Adrenal gland (tissue), 12 donors: Measurements from ENCODE around the gene TRAPPC4. TPM values are rescaled to one million over a fixed set of nuclear protein-coding genes. Genes with fewer than 3 reads are reported as not detected.
A peak's percentile ranks its signal among the peaks of the same experiment; 100 is the strongest.

Source experiments
- DNase-seq, 7 donors: peaks; one replicate each; pipeline ENCODE4 v3.0.0-alpha.2; 2019 to 2020
- H3K27ac ChIP-seq, 5 donors: fragments of 200-600 bp; sonication (generic) in 4 of 5; 1 replicate in 3 of 5; 2 replicates in 2 of 5; pipeline versions ENCODE4 v1.5.1 to v1.8.0; 2016 to 2020; ENCODE audit warnings: mild to moderate bottlenecking in 1 of 5
- H3K27me3 ChIP-seq: fragments of 200-600 bp; 2 replicates; pipeline ENCODE4 v1.8.0; 2021
- H3K36me3 ChIP-seq, 2 donors: fragments of 200-600 bp; replicated peaks in 1 of 2; 1 replicate in 1 of 2; 2 replicates in 1 of 2; pipeline versions ENCODE4 v1.5.1 to v1.8.0; 2018 to 2022
- H3K4me1 ChIP-seq, 2 donors: fragments of 200-600 bp; replicated peaks in 1 of 2; 1 replicate in 1 of 2; 2 replicates in 1 of 2; pipeline versions ENCODE4 v1.5.1 to v1.8.0; 2018 to 2021
- H3K4me3 ChIP-seq, 4 donors: fragments of 200-600 bp; sonication (generic) in 3 of 4; one replicate each; pipeline ENCODE4 v1.5.1; 2016 to 2018
- H3K9me3 ChIP-seq, 3 donors: fragments of 200-600 bp; sonication (generic) in 1 of 3; replicated peaks in 1 of 3; 1 replicate in 2 of 3; 2 replicates in 1 of 3; pipeline versions ENCODE4 v1.5.1 to v1.8.0; 2016 to 2021
- CTCF ChIP-seq, 6 experiments: fragments of 450-650 bp in 4 of 6; fragments of 200-600 bp in 2 of 6; sonication (generic) in 1 of 6; IDR thresholded peaks; 1 replicate in 5 of 6; 2 replicates in 1 of 6; pipeline versions ENCODE4 v1.5.1 to v1.8.0; 2016 to 2021; ENCODE audit warnings: antibody characterized with exemption in 6 of 6, mild to moderate bottlenecking in 2 of 6, moderate library complexity in 1 of 6
- POLR2A ChIP-seq, 2 donors: fragments of 450-650 bp; IDR thresholded peaks; one replicate each; pipeline ENCODE4 v1.6.1; 2017; ENCODE audit warnings: antibody characterized with exemption in 2 of 2, mild to moderate bottlenecking in 2 of 2, moderate library complexity in 1 of 2
- WGBS, 4 donors: extraction: QIAGEN DNeasy Blood & Tissue Kit in 2 of 4; methylation state at CpG; one replicate each; pipeline versions ENCODE4 v1.1.5 to v1.1.7; 2013 to 2017; 5-methylcytosine and 5-hydroxymethylcytosine counted together
- intact Hi-C, 2 donors: fragments of 100-400 bp; cut with DNase I; formaldehyde crosslinking; loops; one replicate each; pipeline versions ENCODE4 v1.14.1 to v1.15.0; 2022 to 2023
- microRNA-seq, 3 donors: library from miRNA; unstranded; fragments of <30 nt; microRNA quantifications; one replicate each; pipeline ENCODE4, GENCODE V29; 2017 to 2020
- polyA plus RNA-seq, 3 donors: library from polyadenylated mRNA; stranded (reverse); fragments of 200-250 nt in 2 of 3; fragments of 350-450 nt in 1 of 3; fragmentation: Illumina TruSeq in 1 of 3; extraction: RNeasy Lipid Tissue Mini Kit (QIAGEN cat#74804) in 1 of 3; gene quantifications; one replicate each; pipeline ENCODE4 v1.2.3, GENCODE V29; 2013 to 2014
- small RNA-seq, 2 donors: library from RNA; depleted of rRNA; stranded (forward); fragments of <200 nt; gene quantifications; one replicate each; pipeline ENCODE3, GENCODE V24; 2016
- total RNA-seq, 9 donors: library from RNA; depleted of rRNA in 4 of 9; stranded (reverse); fragments of >200 nt in 4 of 9; fragments of 120-200 nt in 1 of 9; fragmentation: NEBNext Ultra II Directional in 1 of 9; extraction: Animal tissue kit (Norgen Biotek cat#: 25700) in 1 of 9; gene quantifications; one replicate each; pipeline versions ENCODE4 v1.1.0 to v1.2.4, GENCODE V29; 2013 to 2023
- donor health status: healthy with polysubstance abuse.
- donor health status: Bipolar disorder and iron deficiency.
- donor health status: DM: yes; HTN: yes; CAD: no.
- donor health status: DM: no; HTN: no; CAD: no.
- donor health status: DM: no; HTN: no; CAD: no.
- donor health status: DM: yes; HTN: yes; CAD: no.

Gene TRAPPC4
- total and polyA plus RNA-seq, 12 donors, result 32.5 to 149 (median 83.1) TPM

DNA sequence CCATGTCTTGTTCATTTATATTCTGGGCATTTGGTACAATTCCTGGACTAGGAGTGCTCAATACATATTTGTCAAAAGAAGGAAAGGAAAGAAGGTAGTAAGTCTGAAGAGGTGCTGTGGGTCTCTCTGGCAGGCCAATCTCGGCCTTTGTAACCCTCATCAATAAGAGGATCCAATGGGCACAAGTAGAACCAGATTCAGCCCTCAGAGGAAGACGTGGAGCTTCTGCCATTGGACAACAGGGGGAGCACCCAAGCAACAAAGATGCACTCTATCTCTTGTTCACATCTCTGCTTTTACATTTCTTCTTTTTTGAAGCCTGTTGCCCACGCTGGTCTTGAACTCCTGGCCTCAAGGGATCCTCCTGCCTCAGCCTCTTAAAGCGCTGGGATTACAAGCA lies 46.8 kb downstream of the TRAPPC4 start:
- intact Hi-C loops, result no loop called here
- peaks cover 6 to 13% of the 10 kb centered on the region in 2 donors for H3K4me1 ChIP-seq
- TF ChIP-seq POLR2A (IDR thresholded peaks at IDR 0.05), result no peak
- TF ChIP-seq CTCF (IDR thresholded peaks at IDR 0.05), result peak in 3 of 6 experiments; percentile 12 to 23 (median 20)

DNA sequence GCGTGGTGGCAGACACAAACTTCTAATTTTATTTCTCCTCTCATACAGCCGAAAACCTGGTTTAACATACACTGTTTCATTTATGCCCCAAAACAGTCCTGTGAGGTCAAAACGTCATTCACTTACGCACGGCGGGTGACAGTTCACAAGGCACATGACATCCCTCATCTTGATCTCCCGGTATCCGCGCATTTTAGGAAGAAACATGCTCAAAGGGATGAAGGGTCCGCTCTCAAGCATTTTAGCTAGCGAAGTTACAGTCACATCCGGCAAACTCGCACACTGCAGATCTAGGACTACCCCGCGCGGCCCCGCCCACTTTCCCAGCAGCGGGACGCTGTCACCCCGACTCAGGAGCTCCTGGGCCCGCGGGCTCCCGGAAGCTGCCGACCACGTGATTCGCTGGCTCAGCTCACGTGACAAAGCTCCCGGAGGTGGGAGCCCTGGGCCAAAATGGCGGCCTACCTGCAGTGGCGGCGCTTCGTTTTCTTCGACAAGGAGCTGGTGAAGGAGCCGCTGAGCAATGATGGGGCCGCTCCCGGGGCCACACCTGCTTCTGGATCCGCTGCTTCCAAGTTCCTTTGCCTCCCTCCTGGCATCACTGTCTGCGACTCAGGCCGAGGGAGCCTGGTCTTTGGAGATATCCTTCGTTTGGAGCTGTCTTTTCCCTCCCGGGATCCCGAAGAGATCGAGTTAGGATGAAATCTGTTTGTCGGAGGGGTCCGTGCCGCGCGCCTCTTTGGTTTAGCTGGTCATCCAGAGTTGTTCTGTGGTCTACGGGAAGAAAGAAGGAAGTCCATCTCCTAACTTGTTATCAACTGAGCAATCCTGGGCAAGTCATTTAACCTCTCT lies 49.0 kb downstream of the TRAPPC4 start, which contains the start of gene VPS11:
Gene VPS11, plus strand, starts transcription at position 448 of the 852 bp plus-strand sequence. Its CDS starts 6 bp downstream, at position 454.
- Histone ChIP-seq H3K27me3 (no peaks in the 10 kb centered on the region), H3K4me3 (peak within 1 kb of the TSS; percentile 19 to 99 (median 77)), H3K36me3 (peaks cover 0 to 27% of the 10 kb centered on the region in 2 donors), H3K27ac (peak within 1 kb of the TSS; percentile 81 to 91 (median 90)), H3K4me1 (peaks cover 6 to 13% of the 10 kb centered on the region in 2 donors), H3K9me3 (no peaks in the 10 kb centered on the region)
- peak; percentile 96 to 99 (median 98) for DNase-seq
- no peak for TF ChIP-seq CTCF (IDR thresholded peaks at IDR 0.05)
- peak; percentile 40 to 87 for TF ChIP-seq POLR2A (IDR thresholded peaks at IDR 0.05)
- 0 to 1% (median 0%) methylated on average over 30 to 49 of the region's 49 CpGs for WGBS, 4 donors
- intact Hi-C loops, result no loop called here

More for the DNA sequence above, 46.8 kb downstream of the TRAPPC4 start:
- Histone ChIP-seq H3K9me3 (no peaks in the 10 kb centered on the region), H3K27ac (peak overlapping the region in 1 of 5 donors; percentile 20), H3K27me3 (no peaks in the 10 kb centered on the region), H3K4me3 (no peak overlapping the region), H3K36me3 (peaks cover 0 to 4% of the 10 kb centered on the region in 2 donors)
- WGBS, 4 donors, result 77 to 87% (median 83%) methylated on average over 4 of the region's 4 CpGs
- no peak for DNase-seq

Small RNA genes lying within 50 kb of the gene (microRNA-seq; reads per million reads assigned to microRNA genes)
- gene MIR3656, result 0 to 0.28 (median 0) reads per million in 3 donors

Small RNA genes lying within 50 kb of the gene (small RNA-seq; reads per million reads assigned to genes)
- gene AP003392.2, result 0 reads per million in 2 donors
- gene RF00017, result 0 reads per million in 2 donors
- 0 reads per million in 2 donors for gene RF00019

Other genes starting within 250 kb of the TRAPPC4 start
- gene DDX6, start 227.6 kb upstream of the TRAPPC4 start, total RNA-seq, result 100 to 1,000 TPM in 4 of 9 donors, 10 to 100 TPM in 5; 59.6 to 138 (median 97.3) TPM
- gene DDX6, start 227.6 kb upstream of the TRAPPC4 start, polyA plus RNA-seq, result 10 to 100 TPM; 17.6 to 57.4 (median 22.4) TPM
- under 1 TPM in 4 of 9 donors, not detected in 5; 0.04 to 0.17 (median 0.11) TPM for gene CXCR5, start 134.9 kb upstream of the TRAPPC4 start, total RNA-seq
- under 1 TPM in 2 of 3 donors, not detected in 1; 0.24 to 0.27 TPM for gene CXCR5, start 134.9 kb upstream of the TRAPPC4 start, polyA plus RNA-seq
- gene BCL9L, start 92.8 kb upstream of the TRAPPC4 start, total RNA-seq, result 100 to 1,000 TPM in 2 of 9 donors, 10 to 100 TPM in 6, 1 to 10 TPM in 1; 6.9 to 108 (median 55.2) TPM
- gene BCL9L, start 92.8 kb upstream of the TRAPPC4 start, polyA plus RNA-seq, result 10 to 100 TPM in 2 of 3 donors, 1 to 10 TPM in 1; 7.8 to 47.7 (median 18.3) TPM
- gene UPK2, start 62.5 kb upstream of the TRAPPC4 start, total RNA-seq, result under 1 TPM in 1 of 9 donors, not detected in 8; 0.39 TPM
- gene UPK2, start 62.5 kb upstream of the TRAPPC4 start, polyA plus RNA-seq, result 1 to 10 TPM in 1 of 3 donors, under 1 TPM in 1, not detected in 1; 0.64 to 1.0 TPM
- gene FOXR1, start 47.0 kb upstream of the TRAPPC4 start, total RNA-seq, result under 1 TPM in 1 of 9 donors, not detected in 8; 0.22 TPM
- not detected for gene FOXR1, start 47.0 kb upstream of the TRAPPC4 start, polyA plus RNA-seq
- 10 to 100 TPM; 15.4 to 73.6 (median 30.5) TPM for gene CENATAC, start 20.6 kb upstream of the TRAPPC4 start, total RNA-seq
- 100 to 1,000 TPM in 2 of 3 donors, 10 to 100 TPM in 1; 15.7 to 157 (median 137) TPM for gene CENATAC, start 20.6 kb upstream of the TRAPPC4 start, polyA plus RNA-seq
- 1,000 to 10,000 TPM in 5 of 9 donors, 100 to 1,000 TPM in 4; 935 to 1,825 (median 1,024) TPM for gene RPS25, start 423 bp upstream of the TRAPPC4 start, total RNA-seq
- gene RPS25, start 423 bp upstream of the TRAPPC4 start, polyA plus RNA-seq, result 1,000 to 10,000 TPM; 1,048 to 1,678 (median 1,557) TPM
- gene SLC37A4, start 12.1 kb downstream of the TRAPPC4 start, total RNA-seq, result 10 to 100 TPM; 15.8 to 38.9 (median 21.9) TPM
- 10 to 100 TPM in 2 of 3 donors, 1 to 10 TPM in 1; 9.2 to 29.3 (median 25.5) TPM for gene SLC37A4, start 12.1 kb downstream of the TRAPPC4 start, polyA plus RNA-seq
- gene HYOU1, start 38.4 kb downstream of the TRAPPC4 start, total RNA-seq, result 100 to 1,000 TPM in 3 of 9 donors, 10 to 100 TPM in 6; 43.5 to 301 (median 69.4) TPM
- 100 to 1,000 TPM in 1 of 3 donors, 10 to 100 TPM in 2; 44.1 to 174 (median 47.0) TPM for gene HYOU1, start 38.4 kb downstream of the TRAPPC4 start, polyA plus RNA-seq
- gene VPS11, start 49.1 kb downstream of the TRAPPC4 start, total RNA-seq, result 10 to 100 TPM; 32.8 to 65.1 (median 55.2) TPM
- 100 to 1,000 TPM in 2 of 3 donors, 10 to 100 TPM in 1; 60.6 to 146 (median 133) TPM for gene VPS11, start 49.1 kb downstream of the TRAPPC4 start, polyA plus RNA-seq
- 10 to 100 TPM; 10.9 to 37.2 (median 28.6) TPM for gene HMBS, start 66.1 kb downstream of the TRAPPC4 start, total RNA-seq
- gene HMBS, start 66.1 kb downstream of the TRAPPC4 start, polyA plus RNA-seq, result 10 to 100 TPM; 30.1 to 33.4 (median 31.3) TPM
- gene DPAGT1, start 83.1 kb downstream of the TRAPPC4 start, total RNA-seq, result 10 to 100 TPM; 34.3 to 65.5 (median 53.1) TPM
- gene DPAGT1, start 83.1 kb downstream of the TRAPPC4 start, polyA plus RNA-seq, result 10 to 100 TPM; 26.8 to 73.9 (median 33.5) TPM
- 10 to 100 TPM in 6 of 9 donors, 1 to 10 TPM in 3; 4.5 to 14.2 (median 11.5) TPM for gene C2CD2L, start 88.6 kb downstream of the TRAPPC4 start, total RNA-seq
- 10 to 100 TPM in 2 of 3 donors, 1 to 10 TPM in 1; 8.1 to 15.8 (median 10.8) TPM for gene C2CD2L, start 88.6 kb downstream of the TRAPPC4 start, polyA plus RNA-seq
- 10 to 100 TPM in 8 of 9 donors, 1 to 10 TPM in 1; 7.4 to 39.1 (median 21.4) TPM for gene HINFP, start 102.8 kb downstream of the TRAPPC4 start, total RNA-seq
- gene HINFP, start 102.8 kb downstream of the TRAPPC4 start, polyA plus RNA-seq, result 10 to 100 TPM; 15.3 to 33.6 (median 24.0) TPM
- under 1 TPM in 8 of 9 donors, not detected in 1; 0.08 to 0.60 (median 0.27) TPM for gene ABCG4, start 130.3 kb downstream of the TRAPPC4 start, total RNA-seq
- gene ABCG4, start 130.3 kb downstream of the TRAPPC4 start, polyA plus RNA-seq, result 1 to 10 TPM in 1 of 3 donors, under 1 TPM in 2; 0.20 to 1.1 (median 0.48) TPM
- gene NLRX1, start 150.0 kb downstream of the TRAPPC4 start, total RNA-seq, result 10 to 100 TPM; 10.1 to 32.7 (median 29.7) TPM
- 10 to 100 TPM in 1 of 3 donors, 1 to 10 TPM in 2; 5.5 to 10.1 (median 7.4) TPM for gene NLRX1, start 150.0 kb downstream of the TRAPPC4 start, polyA plus RNA-seq
- gene NHERF4, start 166.7 kb downstream of the TRAPPC4 start, total RNA-seq, result under 1 TPM in 1 of 9 donors, not detected in 8; 0.14 TPM
- under 1 TPM in 2 of 3 donors, not detected in 1; 0.17 to 0.24 TPM for gene NHERF4, start 166.7 kb downstream of the TRAPPC4 start, polyA plus RNA-seq
- 10 to 100 TPM in 7 of 9 donors, 1 to 10 TPM in 2; 5.3 to 21.9 (median 13.8) TPM for gene CBL, start 187.6 kb downstream of the TRAPPC4 start, total RNA-seq
- 10 to 100 TPM in 1 of 3 donors, 1 to 10 TPM in 2; 4.9 to 13.4 (median 6.2) TPM for gene CBL, start 187.6 kb downstream of the TRAPPC4 start, polyA plus RNA-seq